BE2C (cell line): ENCODE data around the gene CACNA1D.
"Not testable (repeated sequence)": the region's sequence is repeated elsewhere in the genome, so short reads cannot be mapped to it uniquely, and the experiment has no call there.

Experiments
- DNase-seq: peaks from one replicate; pipeline ENCODE4 v3.0.0-alpha.2; 2020
- H3K27me3 ChIP-seq: fragments of 250-450 bp; sonication (Bioruptor Pico); 2 replicates; pipeline ENCODE4 v1.5.1; 2020; ENCODE audit warnings: mild to moderate bottlenecking
- H3K36me3 ChIP-seq: fragments of 250-450 bp; sonication (Bioruptor Pico); 2 replicates; pipeline ENCODE4 v1.5.1; 2020; ENCODE audit warnings: mild to moderate bottlenecking
- H3K4me1 ChIP-seq: fragments of 250-450 bp; sonication (Bioruptor Pico); 2 replicates; pipeline ENCODE4 v1.5.1; 2020
- H3K4me3 ChIP-seq: 2 replicates; pipeline ENCODE4 v1.5.1; 2011; ENCODE audit warnings: low read depth, low read length
- H3K9me3 ChIP-seq: fragments of 250-450 bp; sonication (Bioruptor Pico); 2 replicates; pipeline ENCODE4 v1.5.1; 2020
- TF ChIP-seq, protein P1 (sequence below): IDR thresholded peaks from 2 replicates; pipeline ENCODE4 v1.5.1; 2012; ENCODE audit warnings: mild to moderate bottlenecking, low read depth, low read length

The CACNA1D gene

DNA sequence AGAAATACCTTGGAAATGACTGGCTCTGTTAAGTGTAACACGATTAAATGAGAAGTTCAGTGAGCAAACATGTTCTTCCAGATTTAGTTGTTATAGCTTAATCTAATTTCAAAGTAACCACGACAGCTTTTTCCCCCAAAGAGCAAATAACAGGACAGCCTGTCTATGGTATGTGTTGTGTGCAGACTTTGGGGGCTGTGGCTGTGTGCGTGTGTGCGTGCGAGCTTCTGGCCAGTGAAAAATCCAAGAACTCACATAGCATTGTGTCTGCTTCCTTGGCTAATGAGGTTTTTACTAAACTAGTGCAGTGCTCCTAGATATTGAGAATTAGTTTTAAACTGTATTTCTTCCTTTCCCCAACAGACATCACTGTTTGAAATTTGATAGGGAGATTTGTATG lies 167.1 kb downstream of the CACNA1D start:
- TF ChIP-seq, protein P1, sequence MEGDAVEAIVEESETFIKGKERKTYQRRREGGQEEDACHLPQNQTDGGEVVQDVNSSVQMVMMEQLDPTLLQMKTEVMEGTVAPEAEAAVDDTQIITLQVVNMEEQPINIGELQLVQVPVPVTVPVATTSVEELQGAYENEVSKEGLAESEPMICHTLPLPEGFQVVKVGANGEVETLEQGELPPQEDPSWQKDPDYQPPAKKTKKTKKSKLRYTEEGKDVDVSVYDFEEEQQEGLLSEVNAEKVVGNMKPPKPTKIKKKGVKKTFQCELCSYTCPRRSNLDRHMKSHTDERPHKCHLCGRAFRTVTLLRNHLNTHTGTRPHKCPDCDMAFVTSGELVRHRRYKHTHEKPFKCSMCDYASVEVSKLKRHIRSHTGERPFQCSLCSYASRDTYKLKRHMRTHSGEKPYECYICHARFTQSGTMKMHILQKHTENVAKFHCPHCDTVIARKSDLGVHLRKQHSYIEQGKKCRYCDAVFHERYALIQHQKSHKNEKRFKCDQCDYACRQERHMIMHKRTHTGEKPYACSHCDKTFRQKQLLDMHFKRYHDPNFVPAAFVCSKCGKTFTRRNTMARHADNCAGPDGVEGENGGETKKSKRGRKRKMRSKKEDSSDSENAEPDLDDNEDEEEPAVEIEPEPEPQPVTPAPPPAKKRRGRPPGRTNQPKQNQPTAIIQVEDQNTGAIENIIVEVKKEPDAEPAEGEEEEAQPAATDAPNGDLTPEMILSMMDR: no peak
- no peak overlapping the region for H3K4me3 ChIP-seq

DNA sequence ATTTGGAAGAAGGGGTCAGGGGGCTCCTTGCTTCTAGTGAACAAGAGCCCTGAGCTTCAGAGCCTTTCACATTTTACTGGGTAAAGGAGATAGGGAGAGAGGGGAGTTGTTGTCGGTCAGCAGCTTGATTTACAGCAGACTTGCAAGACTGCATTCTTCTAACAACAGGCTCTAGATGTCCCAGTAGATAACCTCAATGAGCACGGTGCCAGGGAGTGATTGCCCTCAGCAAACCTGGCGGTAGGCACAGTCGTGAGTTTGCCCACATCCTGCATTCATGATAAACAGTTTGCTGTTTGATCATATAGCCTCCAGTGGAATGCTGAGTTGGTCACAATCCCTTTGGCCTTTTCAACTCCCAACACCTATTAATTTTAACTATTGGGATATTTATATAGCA lies 170.4 kb downstream of the CACNA1D start:
- not testable (repeated sequence) for H3K27me3 ChIP-seq, DNase-seq, H3K36me3 ChIP-seq, H3K4me1 ChIP-seq, H3K9me3 ChIP-seq, H3K4me3 ChIP-seq

More for the DNA sequence above, 167.1 kb downstream of the CACNA1D start:
- Histone ChIP-seq H3K4me1 (no peaks in the 10 kb centered on the region), H3K27me3 (no peaks in the 10 kb centered on the region), H3K36me3 (no peaks in the 10 kb centered on the region), H3K9me3 (no peaks in the 10 kb centered on the region)
- no peak for DNase-seq

DNA sequence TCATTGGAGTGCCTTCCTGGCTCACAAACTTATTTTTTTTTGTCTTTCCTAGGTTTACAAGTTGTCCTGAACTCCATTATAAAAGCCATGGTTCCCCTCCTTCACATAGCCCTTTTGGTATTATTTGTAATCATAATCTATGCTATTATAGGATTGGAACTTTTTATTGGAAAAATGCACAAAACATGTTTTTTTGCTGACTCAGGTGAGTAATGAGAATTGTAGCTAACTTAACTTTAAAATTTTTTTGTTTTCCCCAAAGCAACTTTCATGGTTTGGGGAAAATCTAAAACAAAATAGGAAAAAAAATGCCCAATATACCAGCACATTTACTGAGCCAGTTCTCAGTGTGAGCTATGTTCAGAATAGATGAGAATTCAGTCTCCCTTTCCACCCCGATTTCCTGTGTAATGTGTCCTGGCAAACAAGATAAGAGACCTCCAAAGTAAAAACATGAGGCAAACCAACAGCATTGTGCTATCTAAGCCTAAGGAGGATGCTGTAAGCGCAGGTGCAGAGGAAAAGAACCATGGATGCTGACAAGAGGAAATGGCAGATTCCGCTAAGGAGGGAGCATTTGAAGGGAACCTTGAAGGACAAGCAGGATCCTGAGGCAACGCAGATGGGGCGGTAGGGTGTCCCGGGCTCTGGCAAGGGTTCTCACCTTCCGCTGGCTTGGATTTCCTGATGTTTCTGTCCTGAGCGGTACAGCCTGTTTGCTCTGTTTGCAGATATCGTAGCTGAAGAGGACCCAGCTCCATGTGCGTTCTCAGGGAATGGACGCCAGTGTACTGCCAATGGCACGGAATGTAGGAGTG lies 171.4 kb downstream of the CACNA1D start:
- H3K36me3 ChIP-seq: no peaks in the 10 kb centered on the region
- H3K27me3 ChIP-seq: no peaks in the 10 kb centered on the region
- H3K4me1 ChIP-seq: no peaks in the 10 kb centered on the region
- H3K9me3 ChIP-seq: no peaks in the 10 kb centered on the region
- TF ChIP-seq, protein P1: no peak
- DNase-seq: no peak
- no peak overlapping the region for H3K4me3 ChIP-seq

DNA sequence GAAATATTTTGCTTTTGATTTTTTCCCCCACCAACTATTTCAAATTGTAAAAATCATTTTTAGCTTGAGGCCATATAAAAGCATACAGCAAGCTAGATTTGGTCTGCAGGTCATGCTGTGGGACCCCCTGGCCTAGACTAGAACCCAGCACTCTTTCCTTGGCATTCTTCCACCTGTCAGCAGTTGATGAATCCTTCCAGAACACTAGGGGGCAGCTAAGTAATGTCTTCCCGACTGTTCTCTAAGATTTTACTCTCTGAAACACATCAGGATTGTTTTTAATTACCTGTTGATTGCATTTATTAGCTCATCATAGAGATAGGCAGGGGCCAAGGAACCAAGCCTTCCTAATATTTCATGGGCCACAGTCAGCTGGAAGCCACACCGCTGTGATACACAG lies 174.5 kb downstream of the CACNA1D start:
- Histone ChIP-seq H3K9me3 (no peaks in the 10 kb centered on the region), H3K27me3 (no peaks in the 10 kb centered on the region), H3K36me3 (no peaks in the 10 kb centered on the region), H3K4me3 (no peak overlapping the region), H3K4me1 (peaks cover 11% of the 10 kb centered on the region)
- DNase-seq: no peak
- TF ChIP-seq, protein P1: peak; percentile 50

DNA sequence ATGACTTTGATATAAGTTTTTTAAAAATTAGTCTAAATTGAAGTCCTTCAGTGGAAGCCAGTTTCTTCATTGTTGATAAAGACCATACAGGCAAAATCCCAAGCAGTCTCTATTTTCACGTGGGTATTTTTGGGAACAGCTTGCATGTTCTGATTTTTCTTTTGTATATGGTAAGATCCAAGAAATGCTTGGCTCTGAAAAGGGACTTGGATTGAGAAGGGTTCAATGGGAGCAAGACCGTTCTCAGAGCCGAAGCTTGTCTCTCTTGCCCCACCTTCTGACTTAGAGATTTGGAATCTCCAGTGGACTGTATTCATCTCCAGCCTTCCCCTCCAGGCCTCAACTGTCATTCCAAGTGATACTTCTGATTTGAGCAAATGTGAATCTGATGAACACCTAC lies 176.3 kb downstream of the CACNA1D start:
- Histone ChIP-seq H3K4me3 (no peak overlapping the region), H3K36me3 (no peaks in the 10 kb centered on the region), H3K9me3 (no peaks in the 10 kb centered on the region), H3K27me3 (no peaks in the 10 kb centered on the region), H3K4me1 (peaks cover 16% of the 10 kb centered on the region)
- TF ChIP-seq, protein P1: no peak
- DNase-seq: no peak

DNA sequence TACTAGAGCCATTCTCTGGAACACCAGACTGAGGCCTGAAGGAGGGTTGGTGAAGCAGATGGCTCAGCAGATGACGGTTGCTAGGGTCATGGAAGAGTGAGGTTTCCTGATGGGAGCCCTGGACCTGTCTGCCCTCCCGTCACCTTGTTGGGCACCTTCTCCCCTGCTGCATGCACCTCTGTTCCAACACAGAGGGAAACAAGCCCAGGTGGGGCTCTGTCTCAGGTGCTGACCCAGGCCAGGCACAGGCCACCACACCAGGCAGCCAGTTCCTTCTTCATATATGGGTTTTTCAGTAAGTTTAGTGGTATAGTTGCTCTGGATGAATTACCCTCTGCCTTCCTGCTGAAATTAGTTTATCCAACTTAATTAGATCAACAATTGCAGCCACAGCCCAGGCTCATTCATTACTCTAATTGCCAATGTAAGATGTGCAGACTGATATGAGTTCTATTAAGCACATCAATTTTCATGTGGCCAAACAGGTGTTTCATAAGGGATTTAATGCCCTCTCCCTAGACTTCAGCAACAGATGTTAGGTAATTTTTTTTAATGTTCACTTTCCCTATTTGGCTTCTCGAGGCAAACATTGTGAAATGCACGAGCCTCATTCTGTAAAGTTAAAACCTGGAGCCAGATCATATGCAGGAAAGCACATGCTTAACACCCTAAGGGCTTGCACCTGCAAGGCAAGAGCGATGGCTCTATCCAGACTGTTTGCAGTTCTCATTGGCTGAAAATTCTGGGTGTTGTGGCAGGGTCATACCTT lies 177.0 kb downstream of the CACNA1D start:
- H3K4me3 ChIP-seq: no peak overlapping the region
- no peaks in the 10 kb centered on the region for H3K36me3 ChIP-seq
- H3K9me3 ChIP-seq: no peaks in the 10 kb centered on the region
- peak; percentile 20 for DNase-seq
- peaks cover 16% of the 10 kb centered on the region for H3K4me1 ChIP-seq
- TF ChIP-seq, protein P1: no peak
- no peaks in the 10 kb centered on the region for H3K27me3 ChIP-seq
